NB4 (cell line): ENCODE data around the gene GPR155.

Source experiments
- CTCF ChIP-seq: IDR thresholded peaks from one replicate; pipeline ENCODE4 v1.5.1; 2012; ENCODE audit warnings: low read depth, low read length
- MAX ChIP-seq: IDR thresholded peaks from 2 replicates; pipeline ENCODE4 v1.6.1; 2011; ENCODE audit warnings: low read depth, low read length
- POLR2A ChIP-seq: IDR thresholded peaks from 2 replicates; pipeline ENCODE4 v1.6.1; 2011; ENCODE audit warnings: mild to moderate bottlenecking; ENCODE audit not compliant: insufficient read length; ENCODE audit errors: extremely low read depth

GRCh38 chr2:174495365-174496012 is 8.7 kb upstream of the GPR155 start:
- TF ChIP-seq CTCF (no peak), MAX (no peak), POLR2A (no peak)
